HG03521 (cell line): ENCODE results near the gene PSMB5.

Experiments
- ATAC-seq: cut with Tn5 transposase; IDR thresholded peaks from one replicate; pipeline ENCODE4 v1.9.1; 2021; ENCODE audit warnings: mild to moderate bottlenecking, moderate library complexity; ENCODE audit not compliant: unreplicated experiment

Gene PSMB5

DNA sequence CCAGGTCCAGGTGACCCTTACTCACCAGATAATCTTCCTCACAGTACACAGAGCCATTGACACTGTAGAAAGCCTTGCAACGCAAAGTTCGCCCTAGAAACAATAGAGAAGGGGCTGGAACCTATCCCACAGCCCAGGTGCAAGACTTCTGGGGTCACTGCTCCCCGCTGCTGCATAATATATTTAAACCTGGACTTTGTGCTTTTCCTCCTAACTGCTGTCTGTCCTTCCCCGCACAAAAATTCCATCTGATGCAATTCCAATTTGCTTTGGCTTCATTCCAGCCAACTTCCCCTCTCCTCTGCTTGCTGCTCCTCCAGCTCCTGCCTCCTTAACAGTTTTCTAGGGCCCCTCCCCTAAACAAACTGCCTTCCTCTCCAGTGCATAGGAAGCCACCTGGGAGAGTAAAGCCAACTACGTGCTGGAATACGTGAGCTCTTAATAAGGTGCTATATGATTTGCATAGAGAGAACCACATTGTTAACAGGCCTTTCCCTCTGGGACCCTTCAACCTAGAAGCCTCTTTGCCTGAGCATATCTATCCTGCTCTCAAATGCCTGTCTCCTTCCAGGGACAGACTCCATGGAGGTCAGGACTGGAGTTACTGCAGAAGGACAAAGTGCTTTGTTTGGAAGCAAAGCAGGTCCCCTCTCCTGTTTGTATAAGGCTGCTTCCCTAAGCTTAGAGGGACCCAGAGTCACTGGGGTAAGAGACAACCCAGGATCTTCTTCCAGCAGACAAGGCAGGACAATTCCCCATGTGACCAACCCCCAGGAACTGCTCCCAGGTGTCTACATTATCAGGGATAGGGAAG lies 57.9 kb downstream of the PSMB5 start:
- ATAC-seq = no peak
